GM23338 (cell line): Measurements from ENCODE around the gene BHLHA9. TPM values are rescaled to one million over a fixed set of nuclear protein-coding genes. Genes with fewer than 3 reads are reported as not detected.

ENCODE experiments used
- ATAC-seq: fragments of 200-7000 bp; cut with Tn5 transposase; 3 replicates; pipeline ENCODE4 v1.9.1; 2020
- DNase-seq: peaks from one replicate; pipeline ENCODE4 v3.0.0-alpha.2; 2015; ENCODE audit warnings: low spot score
- H2AFZ ChIP-seq: fragments of 200-600 bp; sonication (generic); 2 replicates; pipeline ENCODE4 v1.8.0; 2016; ENCODE audit warnings: antibody characterized with exemption, mild to moderate bottlenecking, moderate library complexity
- H3F3A ChIP-seq: fragments of 200-600 bp; sonication (generic); replicated peaks from 2 replicates; pipeline ENCODE4 v1.8.0; 2017; ENCODE audit warnings: antibody characterized with exemption, mixed run types, low read depth
- H3K27ac ChIP-seq: fragments of 200-600 bp; sonication (generic); 2 replicates; pipeline ENCODE4 v1.6.1; 2016; ENCODE audit warnings: low read depth
- H3K27me3 ChIP-seq: fragments of 200-600 bp; sonication (generic); 2 replicates; pipeline ENCODE4 v1.8.0; 2016; ENCODE audit warnings: mild to moderate bottlenecking, mixed run types, moderate library complexity; ENCODE audit not compliant: insufficient read depth
- H3K36me3 ChIP-seq: fragments of 200-600 bp; sonication (generic); 2 replicates; pipeline ENCODE4 v1.8.0; 2016; ENCODE audit warnings: mild to moderate bottlenecking; ENCODE audit not compliant: insufficient read depth
- H3K4me1 ChIP-seq: fragments of 200-600 bp; sonication (generic); 2 replicates; pipeline ENCODE4 v1.8.0; 2016; ENCODE audit warnings: mild to moderate bottlenecking, moderate library complexity; ENCODE audit not compliant: insufficient read depth
- H3K4me2 ChIP-seq: fragments of 200-600 bp; sonication (generic); 2 replicates; pipeline ENCODE4 v1.7.1; 2017; ENCODE audit warnings: mixed run types
- H3K4me3 ChIP-seq: fragments of 200-600 bp; sonication (generic); 2 replicates; pipeline ENCODE4 v1.6.1; 2016; ENCODE audit warnings: mixed run types
- H3K79me2 ChIP-seq: fragments of 200-600 bp; sonication (generic); replicated peaks from 2 replicates; pipeline ENCODE4 v1.8.0; 2017; ENCODE audit warnings: mild to moderate bottlenecking; ENCODE audit not compliant: insufficient read depth
- H3K9me2 ChIP-seq: fragments of 200-600 bp; sonication (generic); 2 replicates; pipeline ENCODE4 v1.8.0; 2017; ENCODE audit not compliant: insufficient read depth
- H4K20me1 ChIP-seq: fragments of 200-600 bp; sonication (generic); replicated peaks from 2 replicates; pipeline ENCODE4 v1.8.0; 2017; ENCODE audit warnings: mild to moderate bottlenecking; ENCODE audit not compliant: insufficient read depth
- H3K27ac Mint-ChIP-seq: 2 replicates; pipeline ENCODE4 v1.8.0; 2020; ENCODE audit warnings: inconsistent platforms, mild to moderate bottlenecking, moderate library complexity, mixed read lengths
- H3K27me3 Mint-ChIP-seq: 3 replicates; pipeline ENCODE4 v1.8.0; 2022; ENCODE audit warnings: low read depth, mild to moderate bottlenecking, moderate library complexity, mixed read lengths, inconsistent platforms; ENCODE audit not compliant: insufficient read depth, poor library complexity
- H3K36me3 Mint-ChIP-seq: 3 replicates; pipeline ENCODE4 v1.8.0; 2021; ENCODE audit warnings: low read depth, mild to moderate bottlenecking, inconsistent platforms, moderate library complexity, mixed read lengths
- H3K4me1 Mint-ChIP-seq: 3 replicates; pipeline ENCODE4 v1.8.0; 2020; ENCODE audit warnings: mild to moderate bottlenecking, inconsistent platforms, mixed read lengths
- H3K4me3 Mint-ChIP-seq: 3 replicates; pipeline ENCODE4 v1.8.0; 2021; ENCODE audit warnings: moderate library complexity, mild to moderate bottlenecking, inconsistent platforms, mixed read lengths
- H3K9me3 Mint-ChIP-seq: 3 replicates; pipeline ENCODE4 v1.8.0; 2020; ENCODE audit warnings: moderate library complexity, mild to moderate bottlenecking, inconsistent platforms, mixed read lengths
- CREB1 ChIP-seq: fragments of 250-450 bp; sonication (Bioruptor Pico); IDR thresholded peaks from 2 replicates; pipeline ENCODE4 v1.5.0; 2020; ENCODE audit warnings: low read depth, mild to moderate bottlenecking, moderate library complexity
- CTCF ChIP-seq, 2 experiments: fragments of 200-600 bp in 1 of 2; sonication (generic) in 1 of 2; conservative IDR thresholded peaks; 2 replicates each; pipeline versions ENCODE4 v1.5.1 to v1.6.1; 2016 to 2017; ENCODE audit warnings: antibody characterized with exemption in 2 of 2, low read depth in 2 of 2, mild to moderate bottlenecking in 2 of 2, moderate library complexity in 1 of 2
- ETS1 ChIP-seq: IDR thresholded peaks from 2 replicates; pipeline ENCODE4 v1.6.1; 2016; ENCODE audit warnings: antibody characterized with exemption
- EZH2 ChIP-seq: fragments of 200-600 bp; sonication (generic); IDR thresholded peaks from one replicate; pipeline ENCODE4 v1.8.0; 2017; ENCODE audit warnings: antibody characterized with exemption, mild to moderate bottlenecking, low read depth; ENCODE audit not compliant: unreplicated experiment
- EZH2phosphoT487 ChIP-seq: fragments of 200-600 bp; sonication (generic); IDR thresholded peaks from one replicate; pipeline ENCODE4 v1.8.1; 2018; ENCODE audit warnings: antibody characterized with exemption; ENCODE audit not compliant: unreplicated experiment
- JUNB ChIP-seq: IDR thresholded peaks from one replicate; pipeline ENCODE4 v1.6.1; 2016; ENCODE audit warnings: antibody characterized with exemption; ENCODE audit not compliant: unreplicated experiment
- NANOG ChIP-seq: IDR thresholded peaks from 2 replicates; pipeline ENCODE4 v1.6.1; 2016; ENCODE audit warnings: antibody characterized with exemption, borderline replicate concordance
- POLR2AphosphoS5 ChIP-seq: IDR thresholded peaks from 2 replicates; pipeline ENCODE4 v1.6.1; 2016; ENCODE audit warnings: antibody characterized with exemption, low read depth
- REST ChIP-seq: IDR thresholded peaks from one replicate; pipeline ENCODE4 v1.6.1; 2018; ENCODE audit warnings: antibody characterized with exemption; ENCODE audit not compliant: unreplicated experiment
- STAT1 ChIP-seq: IDR thresholded peaks from one replicate; pipeline ENCODE4 v1.6.1; 2016; ENCODE audit warnings: antibody characterized with exemption; ENCODE audit not compliant: unreplicated experiment
- ZNF114 ChIP-seq: fragments of 250-450 bp; sonication (Bioruptor Pico); IDR thresholded peaks from 2 replicates; pipeline ENCODE4 v1.5.0; 2020; ENCODE audit warnings: mild to moderate bottlenecking, moderate library complexity
- ZNF331 ChIP-seq: fragments of 250-450 bp; sonication (Bioruptor Pico); IDR thresholded peaks from 2 replicates; pipeline ENCODE4 v1.5.0; 2020; ENCODE audit warnings: low read depth, mild to moderate bottlenecking, moderate library complexity
- polyA plus RNA-seq: library from polyadenylated mRNA; unstranded; fragments of >200 nt; fragmentation: Nextera tagmentation; extraction: Ambion mirVana; gene quantifications from 2 replicates; pipeline ENCODE4 v1.2.1, GENCODE V29; 2016
- total RNA-seq: library from RNA; depleted of rRNA; stranded (reverse); fragments of >200 nt; shearing (Covaris generic); gene quantifications from 2 replicates; pipeline ENCODE4 v1.2.3, GENCODE V29; 2014

BHLHA9 gene
- total and polyA plus RNA-seq, 2 experiments from 2014 or later, result 0.39 to 2.3 TPM

GRCh38 chr17:1304522-1304921, 34.3 kb downstream of the BHLHA9 start:
- no peaks in the 10 kb centered on the region; the same call in 2 of the 3 replicates for H3K4me1 Mint-ChIP-seq
- H3K36me3 Mint-ChIP-seq, result no peaks in the 10 kb centered on the region
- H3K27ac Mint-ChIP-seq, result no peak overlapping the region
- Histone ChIP-seq H3K9me2 (no peaks in the 10 kb centered on the region), H3K4me3 (no peak overlapping the region), H3K79me2 (no peaks in the 10 kb centered on the region), H3K36me3 (no peaks in the 10 kb centered on the region), H3K27me3 (no peaks in the 10 kb centered on the region), H3F3A (no peaks in the 10 kb centered on the region), H3K4me1 (no peaks in the 10 kb centered on the region), H3K27ac (no peak overlapping the region), H4K20me1 (no peaks in the 10 kb centered on the region), H2AFZ (no peak overlapping the region), H3K4me2 (no peak overlapping the region)
- no peak for TF ChIP-seq EZH2phosphoT487
- no peak for TF ChIP-seq CTCF (conservative IDR thresholded peaks at IDR 0.05; ENCODE audit: low read depth in 2 of 2)
- TF ChIP-seq POLR2AphosphoS5, result no peak
- TF ChIP-seq NANOG, result no peak
- ATAC-seq, result no peak
- peaks cover 3% of the 10 kb centered on the region for H3K27me3 Mint-ChIP-seq
- H3K9me3 Mint-ChIP-seq, result no peaks in the 10 kb centered on the region
- H3K4me3 Mint-ChIP-seq, result no peak overlapping the region
- no peak for DNase-seq

GRCh38 chr17:1304962-1305563, 34.8 kb downstream of the BHLHA9 start:
- H3K4me3 Mint-ChIP-seq, result no peak overlapping the region
- no peaks in the 10 kb centered on the region for H3K36me3 Mint-ChIP-seq
- no peak for TF ChIP-seq EZH2phosphoT487
- TF ChIP-seq NANOG, result no peak
- TF ChIP-seq EZH2, result no peak
- TF ChIP-seq STAT1, result no peak
- no peak for TF ChIP-seq ZNF331 (CRISPR knock-in tag)
- no peak for TF ChIP-seq CTCF (conservative IDR thresholded peaks at IDR 0.05; ENCODE audit: low read depth in 2 of 2)
- TF ChIP-seq REST, result no peak
- no peak for TF ChIP-seq POLR2AphosphoS5
- TF ChIP-seq ETS1, result no peak
- TF ChIP-seq ZNF114 (CRISPR knock-in tag), result no peak
- no peak for TF ChIP-seq CREB1 (CRISPR knock-in tag)
- TF ChIP-seq JUNB, result no peak

More at GRCh38 chr17:1304962-1305563, 34.8 kb downstream of the BHLHA9 start:
- no peak overlapping the region for H2AFZ ChIP-seq
- H3K9me2 ChIP-seq, result no peaks in the 10 kb centered on the region
- no peak overlapping the region for H3K4me2 ChIP-seq
- H3K9me3 Mint-ChIP-seq, result no peaks in the 10 kb centered on the region
- no peaks in the 10 kb centered on the region for H3K4me1 ChIP-seq
- H4K20me1 ChIP-seq, result no peaks in the 10 kb centered on the region
- no peaks in the 10 kb centered on the region for H3K79me2 ChIP-seq
- no peaks in the 10 kb centered on the region for H3F3A ChIP-seq
- no peaks in the 10 kb centered on the region for H3K27me3 ChIP-seq
- no peaks in the 10 kb centered on the region for H3K36me3 ChIP-seq
- DNase-seq (no peak), ATAC-seq (no peak)
- H3K27ac Mint-ChIP-seq, result no peak overlapping the region
- no peak overlapping the region for H3K27ac ChIP-seq
- peaks cover 3% of the 10 kb centered on the region for H3K27me3 Mint-ChIP-seq
- no peak overlapping the region for H3K4me3 ChIP-seq
- no peaks in the 10 kb centered on the region; the same call in 2 of the 3 replicates for H3K4me1 Mint-ChIP-seq
